IPS-18a (cell line): ENCODE measurements around the gene SARS2.

Experiments used
- H3K27ac ChIP-seq: one replicate; pipeline ENCODE4 v1.5.1; 2013; ENCODE audit warnings: low read length
- H3K27me3 ChIP-seq: one replicate; pipeline ENCODE4 v1.6.1; 2013; ENCODE audit warnings: mild to moderate bottlenecking, low read length; ENCODE audit not compliant: control insufficient read depth, insufficient read depth
- H3K36me3 ChIP-seq: one replicate; pipeline ENCODE4 v1.6.1; 2013; ENCODE audit warnings: low read depth, low read length; ENCODE audit not compliant: control insufficient read depth
- H3K4me1 ChIP-seq: one replicate; pipeline ENCODE4 v1.6.1; 2013; ENCODE audit warnings: low read depth, low read length; ENCODE audit not compliant: control insufficient read depth
- H3K4me3 ChIP-seq: one replicate; pipeline ENCODE4 v1.5.1; 2013; ENCODE audit warnings: low read length
- H3K9ac ChIP-seq: one replicate; pipeline ENCODE4 v1.6.1; 2013; ENCODE audit warnings: mild to moderate bottlenecking, low read length, moderate library complexity
- H3K9me3 ChIP-seq: one replicate; pipeline ENCODE4 v1.6.1; 2013; ENCODE audit warnings: low read depth, low read length; ENCODE audit not compliant: control insufficient read depth

Gene SARS2

DNA sequence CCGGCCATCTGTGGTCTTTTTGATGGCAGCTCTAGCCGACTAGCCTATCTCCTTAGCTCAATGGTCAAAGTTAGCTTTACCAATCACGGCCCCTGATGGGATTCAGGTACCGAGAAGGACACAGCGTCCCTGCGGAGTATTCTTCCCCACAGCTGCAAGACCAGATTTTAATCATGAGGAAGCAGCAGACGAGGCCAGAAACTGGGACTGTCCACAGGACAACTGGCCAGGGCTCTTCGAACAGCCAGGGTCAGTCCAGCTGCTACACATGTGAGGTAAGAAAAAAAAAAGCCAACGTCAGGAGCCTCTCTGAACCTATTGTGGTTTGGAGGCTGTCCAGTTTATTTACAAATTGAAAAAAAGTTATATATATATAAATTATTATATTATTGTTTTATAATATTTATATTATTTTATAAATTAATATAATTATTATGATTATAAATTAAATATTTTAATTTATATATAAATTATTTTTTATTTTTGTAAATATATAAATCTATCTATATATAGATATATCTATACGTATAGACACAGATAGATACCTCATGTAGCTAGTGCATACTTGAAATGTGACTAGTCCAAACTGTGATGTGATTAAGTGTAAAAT, 63.3 kb downstream of the SARS2 start:
- Histone ChIP-seq H3K4me1 (peaks cover 7% of the 10 kb centered on the region), H3K27ac (no peak overlapping the region), H3K9me3 (no peaks in the 10 kb centered on the region), H3K36me3 (no peaks in the 10 kb centered on the region), H3K27me3 (peaks cover 12% of the 10 kb centered on the region), H3K9ac (no peak overlapping the region), H3K4me3 (no peak overlapping the region)
